Epithelial cell of prostate (primary cell): ENCODE measurements around the gene KRT14.
"Not testable (repeated sequence)": the region's sequence is repeated elsewhere in the genome, so short reads cannot be mapped to it uniquely, and the experiment has no call there.

Experiments
- DNase-seq: peaks from one replicate; pipeline ENCODE4 v3.0.0-alpha.2; 2011; ENCODE audit warnings: low read depth, low spot score
- H3K27ac ChIP-seq: fragments of 450-650 bp; 2 replicates; pipeline ENCODE4 v1.5.1; 2017; ENCODE audit warnings: mild to moderate bottlenecking

Gene KRT14

DNA sequence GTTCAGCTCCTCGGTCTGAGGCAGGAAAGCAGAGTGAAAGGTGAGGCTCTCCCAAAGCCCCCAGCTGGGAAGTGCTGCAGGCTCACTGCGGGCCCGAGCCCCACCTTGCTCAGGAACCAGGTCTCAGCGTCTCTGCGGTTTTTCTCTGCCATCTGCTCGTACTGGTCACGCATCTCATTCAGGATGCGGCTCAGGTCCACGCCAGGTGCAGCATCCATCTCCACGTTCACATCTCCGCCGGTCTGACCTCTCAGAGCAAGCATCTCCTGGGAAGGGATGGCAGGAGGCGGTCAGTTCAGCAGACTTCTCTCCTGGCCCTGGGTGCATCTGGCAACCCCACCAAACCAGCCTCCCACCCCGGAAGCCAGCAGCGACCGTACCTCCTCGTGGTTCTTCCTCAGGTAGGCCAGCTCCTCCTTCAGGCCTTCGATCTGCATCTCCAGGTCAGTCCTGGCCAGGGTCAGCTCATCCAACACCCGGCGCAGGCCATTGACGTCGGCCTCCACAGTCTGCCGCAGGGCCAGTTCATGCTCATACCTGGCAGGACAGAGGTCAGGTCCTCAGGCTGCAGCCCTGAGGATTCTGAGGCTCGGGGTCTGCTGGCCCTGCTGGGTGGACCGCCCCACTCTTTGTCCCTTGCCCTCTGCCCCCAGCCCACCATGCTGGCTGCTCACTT is 24.4 kb upstream of the KRT14 start:
- peak overlapping the region; percentile 73 for H3K27ac ChIP-seq
- no peak for DNase-seq

DNA sequence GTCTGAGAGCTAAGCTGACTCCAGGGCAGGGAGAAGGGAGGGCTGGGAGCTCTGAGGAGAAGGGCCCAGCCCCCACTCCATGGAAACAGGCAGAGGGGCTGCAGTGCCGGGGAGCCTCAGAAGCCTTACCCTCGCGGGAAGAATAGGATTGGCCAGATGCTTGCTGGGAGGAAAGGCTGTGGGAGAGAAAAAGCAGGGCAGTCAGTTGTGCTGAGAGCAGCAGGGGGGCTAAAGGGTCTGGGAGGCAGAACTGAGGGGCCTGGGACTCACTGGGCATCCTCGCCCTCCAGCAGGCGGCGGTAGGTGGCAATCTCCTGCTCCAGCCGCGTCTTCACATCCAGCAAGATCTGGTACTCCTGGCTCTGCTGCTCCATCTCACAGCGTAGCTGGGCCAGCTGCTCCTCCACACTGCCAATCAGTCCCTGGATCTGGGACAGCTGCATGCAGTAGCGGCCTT is 23.4 kb upstream of the KRT14 start:
- peak overlapping the region; percentile 73 for H3K27ac ChIP-seq
- not testable (repeated sequence) for DNase-seq

DNA sequence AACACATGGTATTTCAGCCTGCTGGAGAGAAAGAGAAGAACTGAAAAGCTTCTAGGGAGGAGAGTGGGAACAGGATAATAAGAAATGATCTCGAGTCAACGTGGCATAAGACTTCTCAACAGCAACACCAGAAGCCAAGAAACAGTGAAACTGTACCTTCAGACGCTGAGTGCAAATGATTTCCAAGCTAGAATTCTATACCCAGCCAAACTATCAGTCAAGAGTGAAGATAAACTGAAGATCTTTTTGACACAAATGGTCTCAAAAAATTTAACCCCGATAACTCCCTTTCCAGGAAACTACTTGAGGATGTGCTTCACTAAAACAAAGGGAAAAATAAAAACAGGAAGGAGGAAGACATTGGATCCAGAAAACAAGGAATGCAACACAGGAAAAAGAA is 20.2 kb upstream of the KRT14 start:
- not testable (repeated sequence) for H3K27ac ChIP-seq, DNase-seq

DNA sequence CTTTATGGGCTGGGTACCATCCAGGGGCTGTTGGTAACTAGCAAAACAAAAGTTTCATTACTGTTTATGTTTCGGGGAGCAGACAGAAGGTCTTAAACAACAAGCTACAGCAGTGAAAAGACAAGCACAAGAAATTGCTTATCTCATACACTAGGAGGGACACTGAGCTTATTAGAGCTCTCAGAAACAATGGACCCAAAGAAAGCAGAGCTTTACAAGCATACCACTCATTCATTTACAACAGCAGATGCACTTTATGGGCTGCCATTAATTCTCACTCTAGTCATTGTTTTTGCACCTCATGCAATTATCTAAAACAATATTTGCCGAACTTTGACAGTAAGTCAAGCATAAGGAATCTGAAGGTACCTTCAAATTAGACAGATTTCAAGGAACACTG is 15.8 kb upstream of the KRT14 start:
- H3K27ac ChIP-seq = no peak overlapping the region
- DNase-seq = no peak

DNA sequence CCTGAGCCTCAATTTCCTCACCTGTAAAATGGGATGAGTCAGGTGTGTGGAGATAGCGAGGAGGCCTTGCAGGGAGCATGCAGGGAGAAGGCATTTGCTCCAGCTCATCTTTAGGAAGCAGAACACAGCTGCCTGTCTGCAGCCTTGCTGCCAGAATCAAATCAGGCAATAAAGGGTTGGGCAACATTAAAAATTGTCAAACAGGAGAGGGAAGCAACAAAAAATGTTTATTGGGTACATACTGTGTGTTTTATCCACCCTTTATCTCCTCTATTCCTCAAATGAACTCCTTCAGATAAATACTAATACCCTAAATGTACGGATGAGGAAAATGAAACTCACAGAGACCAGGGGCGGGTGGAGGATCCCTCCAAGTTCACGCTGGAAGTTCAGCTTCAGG is 13.6 kb upstream of the KRT14 start:
- no peak overlapping the region for H3K27ac ChIP-seq
- no peak for DNase-seq

DNA sequence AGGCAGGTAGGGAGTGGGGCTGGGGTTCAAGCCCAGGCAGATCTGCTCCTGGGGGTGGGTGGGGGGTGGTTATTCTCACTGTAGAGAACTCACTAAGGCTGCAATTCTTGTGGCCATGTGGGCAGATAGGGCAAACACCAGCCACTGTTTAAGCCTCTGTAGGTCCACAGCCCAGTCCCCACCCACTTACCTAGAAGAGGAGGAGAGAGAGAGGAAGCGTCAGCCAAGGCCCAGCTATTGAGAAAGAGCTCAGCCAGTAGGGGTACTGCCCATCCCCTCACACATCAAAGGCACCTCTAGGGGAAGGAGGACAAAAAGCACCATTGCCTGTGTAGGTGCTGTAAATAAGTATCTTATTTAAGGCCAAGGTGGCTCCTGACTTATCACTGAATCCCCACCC is 13.0 kb upstream of the KRT14 start:
- DNase-seq = no peak

DNA sequence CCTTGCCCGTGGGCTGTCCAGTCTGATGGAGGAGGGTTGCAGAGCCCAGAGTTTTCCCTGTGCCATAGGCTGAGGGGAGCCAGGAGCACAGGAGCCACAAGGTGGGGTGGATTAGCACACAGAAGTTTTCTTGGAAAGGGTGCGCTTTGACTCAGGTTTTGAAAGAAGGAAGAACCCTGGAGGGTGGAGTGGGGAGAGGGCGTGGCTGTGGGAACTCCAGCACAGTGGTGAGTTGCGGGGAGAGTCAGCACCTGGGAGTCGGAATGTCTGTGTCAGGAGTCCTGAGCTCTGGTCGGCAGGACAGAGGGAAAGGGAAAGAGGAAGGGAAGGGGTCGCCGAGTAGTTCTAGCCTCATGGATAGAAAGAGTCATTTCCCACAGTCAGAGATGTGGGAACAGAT is 8.9 kb upstream of the KRT14 start:
- H3K27ac ChIP-seq = peak overlapping the region; percentile 47

More for the DNA sequence above, 13.0 kb upstream of the KRT14 start:
- no peak overlapping the region for H3K27ac ChIP-seq

DNA sequence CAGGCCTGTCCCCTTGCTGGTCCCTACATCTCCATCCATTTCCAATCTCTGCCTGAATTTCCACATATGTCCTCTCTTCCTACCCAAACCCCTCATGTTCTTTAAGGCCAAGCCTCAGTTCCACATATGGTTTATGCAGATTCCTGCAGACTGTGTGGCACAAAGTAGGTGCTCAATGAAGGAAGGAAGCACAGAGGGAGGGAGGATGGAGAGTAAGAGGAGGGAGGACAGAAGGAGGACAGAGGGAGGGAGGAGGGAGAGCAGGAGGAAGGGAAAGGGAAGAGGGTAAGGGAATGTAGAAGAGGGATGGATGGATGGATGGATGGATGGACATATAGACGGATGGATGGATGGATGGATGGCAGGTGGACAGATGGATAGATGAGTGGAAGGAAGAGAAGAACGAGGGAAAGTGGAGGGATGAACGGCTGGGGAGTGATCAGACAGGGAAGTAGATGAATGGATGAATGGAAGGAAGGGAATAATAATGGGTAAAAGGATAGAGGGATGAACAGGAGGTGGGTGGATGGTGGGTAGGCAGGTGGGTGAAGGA is 7.7 kb upstream of the KRT14 start:
- H3K27ac ChIP-seq = no peak overlapping the region
- no peak for DNase-seq

More for the DNA sequence above, 8.9 kb upstream of the KRT14 start:
- no peak for DNase-seq

DNA sequence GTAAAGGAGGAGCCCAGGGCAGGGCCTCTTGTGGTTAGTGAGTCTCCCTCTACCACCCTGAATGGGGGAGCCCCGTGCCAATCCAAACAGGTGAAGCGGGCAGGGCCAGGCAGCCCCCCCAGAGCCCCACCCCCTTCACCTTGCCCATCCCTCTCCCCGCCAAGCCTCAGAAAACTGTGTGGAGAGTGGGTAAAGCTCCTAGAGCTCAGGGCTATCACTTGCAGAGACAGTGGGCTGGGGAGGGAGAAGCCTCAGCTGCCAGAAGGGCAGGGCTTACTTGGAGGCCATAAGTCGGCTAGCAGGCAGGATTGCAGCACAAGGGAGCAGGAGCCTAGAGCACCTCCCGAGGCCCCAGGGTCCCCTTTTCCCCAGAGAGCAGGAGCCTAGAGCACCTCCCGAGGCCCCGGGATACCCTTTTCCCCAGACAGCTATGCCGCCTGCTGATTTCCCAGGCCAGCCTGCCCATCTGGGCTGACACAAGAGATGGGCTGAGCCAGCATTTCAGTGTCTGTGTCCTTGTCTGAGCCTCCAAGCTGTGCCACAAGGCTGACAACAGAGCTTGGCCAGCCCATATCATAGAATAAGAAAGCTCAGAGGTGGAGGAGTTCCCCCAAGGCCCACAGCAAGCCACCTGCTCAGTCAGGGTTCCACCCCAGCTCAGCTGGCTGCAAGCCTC is 6.7 kb upstream of the KRT14 start:
- no peak for DNase-seq
- H3K27ac ChIP-seq = no peak overlapping the region

DNA sequence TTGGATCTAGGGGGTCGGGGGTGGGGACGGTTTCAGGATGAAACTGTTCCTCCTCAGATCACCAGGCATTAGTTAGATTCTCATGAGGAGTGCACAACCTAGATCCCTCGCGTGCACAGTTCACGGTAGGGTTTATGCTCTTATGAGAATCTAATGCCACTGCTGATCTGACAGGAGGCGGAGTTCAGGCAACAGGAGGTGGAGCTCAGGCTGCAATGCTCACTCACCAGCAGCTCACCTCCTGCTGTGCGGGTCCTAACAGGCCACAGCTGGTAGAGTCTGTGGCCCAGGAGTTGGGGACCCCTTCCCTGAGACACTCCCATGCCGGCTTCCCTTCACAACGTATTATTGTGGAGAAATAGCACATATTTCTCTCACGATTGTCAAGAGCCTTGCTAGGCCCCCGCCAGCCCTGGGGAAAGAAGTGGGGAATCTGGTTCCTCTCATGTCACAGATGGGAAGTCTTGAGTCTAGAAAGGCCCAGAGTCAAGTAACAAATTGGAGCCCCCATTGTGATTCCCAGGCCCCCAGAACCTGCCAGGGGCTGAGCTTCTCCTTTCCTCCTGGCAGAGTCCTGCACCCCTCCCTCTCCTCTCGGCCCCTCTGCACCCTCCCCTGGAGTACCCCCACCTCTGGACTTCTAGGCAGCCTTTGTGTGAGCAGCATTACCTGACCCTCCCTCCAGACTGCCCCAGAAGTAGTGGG is 6.1 kb upstream of the KRT14 start:
- no peak for DNase-seq
- H3K27ac ChIP-seq = no peak overlapping the region

DNA sequence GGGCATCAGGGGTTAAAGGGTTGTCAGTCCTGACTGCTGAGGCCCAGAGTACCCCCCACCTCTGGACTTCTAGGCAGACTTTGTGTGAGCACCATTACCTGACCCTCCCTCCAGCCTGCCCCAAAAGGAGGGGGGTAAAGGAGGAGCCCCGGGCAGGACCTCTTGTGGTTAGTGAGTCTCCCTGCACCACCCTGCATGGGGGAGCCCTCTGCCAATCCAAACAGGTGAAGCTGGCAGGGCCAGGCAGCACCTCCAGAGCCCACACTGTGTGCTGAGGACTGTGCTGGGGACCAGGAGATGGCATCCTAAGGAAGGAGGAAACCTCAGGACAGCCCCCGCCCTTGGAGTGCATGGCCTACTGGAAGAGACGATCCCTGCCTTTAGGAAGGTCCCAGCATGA is 2.6 kb upstream of the KRT14 start:
- DNase-seq = no peak
- H3K27ac ChIP-seq = no peak overlapping the region

DNA sequence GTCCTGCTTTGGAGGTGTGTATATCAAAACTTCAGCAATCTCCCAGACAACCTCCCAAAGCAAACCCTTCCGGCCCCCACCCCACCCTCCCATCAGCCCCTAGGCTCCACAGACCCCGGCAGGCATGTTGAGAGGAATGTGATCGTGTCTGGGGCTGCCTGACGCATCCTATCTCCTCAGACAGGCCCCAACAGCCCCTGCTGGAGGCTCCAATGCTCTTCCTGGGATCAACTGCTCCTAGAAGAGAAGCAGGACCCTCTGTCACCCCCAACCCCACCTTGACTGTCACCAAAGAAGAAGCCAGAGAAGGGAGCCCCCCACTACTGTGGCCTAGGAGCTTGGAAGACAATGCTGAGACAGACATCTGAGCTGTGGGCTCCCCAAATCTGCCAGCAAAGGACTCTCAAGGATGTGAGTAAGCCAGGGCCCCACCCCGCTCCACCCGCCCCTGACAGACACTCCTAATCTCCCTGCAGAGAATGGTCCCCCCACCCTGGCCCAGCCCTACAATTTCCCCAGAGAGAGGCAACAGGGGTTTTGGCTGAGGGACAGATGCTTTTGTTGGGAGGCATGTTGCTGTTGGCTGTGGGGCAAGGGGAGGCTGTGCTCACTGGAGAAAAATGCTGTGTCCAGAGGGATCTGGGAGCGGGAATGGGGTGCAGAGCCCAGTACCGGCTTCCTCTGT is 1.6 kb upstream of the KRT14 start:
- DNase-seq = peak; percentile 33
- peak overlapping the region; percentile 98 for H3K27ac ChIP-seq

DNA sequence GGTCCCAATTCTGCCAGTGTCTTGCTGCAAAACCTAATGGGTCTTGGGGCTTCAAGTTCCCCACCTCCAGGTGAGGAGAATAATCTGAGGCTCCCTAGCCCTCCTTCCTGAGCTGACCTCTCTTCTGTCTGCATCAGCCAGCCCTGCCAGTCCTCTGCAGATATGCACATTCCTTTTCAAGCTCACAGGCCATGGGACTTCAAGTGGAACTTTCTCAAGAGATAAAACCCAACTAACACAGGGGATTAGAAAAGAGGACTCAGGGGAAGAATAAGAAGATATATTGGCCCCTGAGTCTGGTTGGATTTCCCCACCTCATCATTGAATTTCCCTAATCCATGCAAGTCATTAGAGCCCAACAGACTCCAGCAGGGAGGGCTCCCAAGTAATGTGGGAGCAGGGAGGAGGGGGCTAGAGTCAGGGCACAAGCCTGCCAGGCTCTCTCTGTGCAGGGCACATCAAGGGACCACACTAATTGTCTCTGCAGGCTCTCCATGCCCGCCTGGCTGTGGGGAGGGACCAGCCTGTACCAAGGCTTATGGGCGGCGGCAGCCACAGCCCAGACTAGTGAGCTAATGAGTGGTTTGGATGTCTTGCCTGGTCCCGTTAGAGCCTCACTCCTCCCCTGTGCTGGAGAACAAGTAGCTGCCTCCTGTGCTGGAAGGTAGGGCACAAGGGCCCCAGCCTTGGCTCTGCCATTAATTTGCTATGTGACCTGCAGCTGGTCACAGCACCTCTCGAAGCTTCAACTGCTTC is 1.2 kb downstream of the KRT14 start:
- DNase-seq = no peak
- H3K27ac ChIP-seq = peak overlapping the region; percentile 98

DNA sequence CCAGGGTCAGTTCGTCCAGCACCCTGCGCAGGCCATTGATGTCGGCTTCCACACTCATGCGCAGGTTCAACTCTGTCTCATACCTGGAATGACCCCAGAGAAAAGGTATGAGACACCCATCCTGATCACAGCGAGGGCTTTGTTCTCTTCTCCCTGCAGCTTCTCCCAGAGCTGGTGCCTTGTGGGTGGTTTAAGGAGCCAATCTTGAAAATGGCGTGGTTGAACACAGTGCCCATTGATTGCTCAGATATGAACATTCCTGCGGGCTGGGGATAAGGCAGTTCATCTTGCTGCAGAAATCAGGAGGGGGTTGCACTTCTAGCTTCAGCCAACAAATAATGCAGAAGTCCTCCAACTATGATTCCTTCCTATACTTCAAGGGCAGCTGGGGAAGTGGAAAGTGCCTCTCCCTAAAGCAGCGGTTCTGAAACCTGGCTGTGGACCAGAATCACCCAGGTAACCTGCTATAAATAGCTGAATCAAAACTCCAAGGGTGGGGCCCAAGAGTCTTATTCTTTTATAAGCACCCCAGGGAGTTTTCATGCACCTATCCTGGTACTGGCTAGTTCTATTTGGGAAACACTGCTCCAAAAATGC is 2.3 kb downstream of the KRT14 start:
- not testable (repeated sequence) for DNase-seq
- H3K27ac ChIP-seq = peak overlapping the region; percentile 98

DNA sequence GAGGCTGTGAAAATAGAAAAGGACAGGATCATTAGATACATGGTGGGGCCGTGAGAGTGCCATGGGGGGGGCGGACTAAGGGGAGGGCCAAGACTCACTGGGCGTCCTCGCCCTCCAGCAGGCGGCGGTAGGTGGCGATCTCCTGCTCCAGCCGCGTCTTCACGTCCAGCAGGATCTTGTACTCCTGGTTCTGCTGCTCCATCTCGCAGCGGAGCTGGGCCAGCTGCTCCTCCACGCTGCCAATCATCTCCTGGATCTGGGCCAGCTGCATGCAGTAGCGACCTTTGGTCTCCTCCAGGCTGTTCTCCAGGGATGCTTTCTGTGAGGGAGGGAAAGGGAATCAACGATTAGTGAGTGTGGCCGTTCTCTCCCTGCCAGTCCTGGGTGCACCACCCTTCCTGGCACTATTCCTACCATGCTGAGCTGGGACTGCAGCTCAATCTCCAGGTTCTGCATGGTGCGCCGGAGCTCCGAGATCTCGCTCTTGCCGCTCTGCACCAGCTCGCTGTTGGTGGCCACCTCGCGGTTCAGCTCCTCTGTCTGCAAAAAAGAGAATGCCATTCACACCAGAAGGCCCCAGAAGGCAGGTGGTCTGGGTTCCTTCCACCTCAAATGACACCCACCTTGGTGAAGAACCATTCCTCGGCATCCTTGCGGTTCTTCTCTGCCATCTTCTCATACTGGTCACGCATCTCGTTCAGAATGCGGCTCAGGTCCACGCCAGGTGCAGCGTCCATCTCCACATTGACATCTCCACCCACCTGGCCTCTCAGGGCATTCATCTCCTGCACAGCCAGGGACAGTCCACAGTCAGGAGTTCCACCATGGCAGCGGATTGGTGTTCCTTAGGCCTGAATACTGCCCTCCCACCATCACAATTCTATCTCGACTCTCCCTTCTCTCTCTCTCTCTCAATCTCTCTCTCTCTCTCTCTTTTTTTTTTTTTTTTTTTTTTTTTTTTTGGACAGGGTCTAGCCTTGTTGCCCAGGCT is 3.3 kb downstream of the KRT14 start:
- DNase-seq = peak; percentile 27
- peak overlapping the region; percentile 98 for H3K27ac ChIP-seq

DNA sequence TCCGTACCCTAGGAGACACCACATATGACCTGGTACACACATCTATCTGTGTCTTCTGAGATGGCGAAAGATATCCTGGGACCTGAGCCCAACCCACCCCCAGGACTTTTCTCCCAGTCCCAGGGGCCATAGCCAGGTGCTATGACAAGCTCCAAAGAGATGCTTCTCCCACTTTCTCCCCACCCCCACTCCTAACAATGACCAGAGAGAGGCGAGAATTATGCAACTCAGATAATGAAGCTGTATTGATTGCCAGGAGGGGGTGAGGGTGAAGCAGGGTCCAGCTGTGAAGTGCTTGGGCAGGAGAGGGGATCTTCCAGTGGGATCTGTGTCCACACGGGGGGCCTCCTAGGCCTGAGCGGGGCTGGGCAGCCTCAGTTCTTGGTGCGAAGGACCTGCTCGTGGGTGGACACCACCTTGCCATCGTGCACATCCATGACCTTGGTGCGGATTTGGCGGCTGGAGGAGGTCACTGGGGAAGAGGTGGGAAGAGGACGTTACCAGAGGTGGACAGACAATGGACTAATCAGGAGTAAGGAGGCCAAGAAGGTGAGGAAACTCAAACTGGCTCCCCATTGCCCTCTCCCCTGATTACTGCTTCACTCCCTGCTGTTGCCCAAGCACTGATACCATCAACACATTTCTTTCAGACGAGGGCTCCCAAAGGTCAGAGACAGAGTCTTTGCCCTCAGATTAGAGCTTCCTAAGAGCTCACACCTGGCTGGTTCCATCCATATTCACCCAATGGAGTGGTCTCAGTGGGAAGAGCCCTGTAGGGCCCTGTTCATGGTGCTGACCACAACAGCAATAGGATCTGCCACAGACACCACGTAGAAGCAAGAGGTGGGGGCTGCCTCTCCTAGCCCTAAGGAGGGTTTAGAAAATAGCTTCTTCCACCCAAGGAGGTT is 4.4 kb downstream of the KRT14 start:
- DNase-seq = peak; percentile 22
- H3K27ac ChIP-seq = peak overlapping the region; percentile 98
